Neuronal stem cell (in vitro differentiated cells): ENCODE measurements around the gene ALCAM.

ENCODE experiments used
- DNase-seq: peaks from one replicate; pipeline ENCODE4 v3.0.0-alpha.2; 2013; ENCODE audit warnings: low spot score
- H2AFZ ChIP-seq: one replicate; pipeline ENCODE4 v1.6.1; 2013; ENCODE audit warnings: mild to moderate bottlenecking, low read length, inconsistent platforms
- H2AK5ac ChIP-seq: 2 replicates; pipeline ENCODE4 v1.6.1; 2013; ENCODE audit warnings: low read depth, mild to moderate bottlenecking, inconsistent platforms, low read length, moderate library complexity, mixed read lengths
- H2BK120ac ChIP-seq: 2 replicates; pipeline ENCODE4 v1.6.1; 2013; ENCODE audit warnings: low read depth, mild to moderate bottlenecking, inconsistent platforms, low read length, moderate library complexity, mixed read lengths
- H2BK12ac ChIP-seq: one replicate; pipeline ENCODE4 v1.6.1; 2013; ENCODE audit warnings: low read length, inconsistent platforms
- H2BK15ac ChIP-seq: 2 replicates; pipeline ENCODE4 v1.6.1; 2013; ENCODE audit warnings: mild to moderate bottlenecking, low read length, inconsistent platforms, mixed read lengths
- H2BK5ac ChIP-seq: one replicate; pipeline ENCODE4 v1.6.1; 2013; ENCODE audit warnings: inconsistent platforms, mild to moderate bottlenecking, low read length, moderate library complexity
- H3K14ac ChIP-seq: one replicate; pipeline ENCODE4 v1.6.1; 2013; ENCODE audit warnings: low read length, inconsistent platforms
- H3K18ac ChIP-seq: 2 replicates; pipeline ENCODE4 v1.6.1; 2013; ENCODE audit warnings: low read length, inconsistent platforms
- H3K23ac ChIP-seq: 2 replicates; pipeline ENCODE4 v1.6.1; 2013; ENCODE audit warnings: low read depth, mild to moderate bottlenecking, mixed read lengths, low read length, inconsistent platforms; ENCODE audit not compliant: poor library complexity
- H3K27ac ChIP-seq: replicated peaks from 3 replicates; pipeline ENCODE4 v1.5.1; 2013; ENCODE audit warnings: low read length, inconsistent platforms
- H3K27me3 ChIP-seq, 3 experiments: 2 replicates each; pipeline ENCODE4 v1.6.1; 2013; ENCODE audit warnings: low read length in 3 of 3, mild to moderate bottlenecking in 2 of 3, inconsistent platforms in 1 of 3, low read depth in 1 of 3, mixed read lengths in 1 of 3, moderate library complexity in 1 of 3; ENCODE audit not compliant: control insufficient read depth in 3 of 3, insufficient read depth in 3 of 3
- H3K36me3 ChIP-seq, 2 donors: replicated peaks in 1 of 2; 2 replicates each; pipeline ENCODE4 v1.6.1; 2013; ENCODE audit warnings: low read length in 2 of 2; ENCODE audit not compliant: control insufficient read depth in 2 of 2, insufficient read depth in 2 of 2
- H3K4ac ChIP-seq: 2 replicates; pipeline ENCODE4 v1.6.1; 2013; ENCODE audit warnings: inconsistent platforms, mild to moderate bottlenecking, low read length, moderate library complexity
- H3K4me1 ChIP-seq, 2 donors: 1 replicate in 1 of 2; 2 replicates in 1 of 2; pipeline ENCODE4 v1.6.1; 2013; ENCODE audit warnings: low read length in 2 of 2, low read depth in 1 of 2; ENCODE audit not compliant: control insufficient read depth in 2 of 2, insufficient read depth in 1 of 2
- H3K4me2 ChIP-seq: one replicate; pipeline ENCODE4 v1.6.1; 2013; ENCODE audit warnings: mild to moderate bottlenecking, low read length, inconsistent platforms; ENCODE audit not compliant: insufficient read depth, poor library complexity, severe bottlenecking
- H3K4me3 ChIP-seq, 2 donors: 2 replicates each; pipeline ENCODE4 v1.5.1; 2013; ENCODE audit warnings: low read length in 2 of 2, mild to moderate bottlenecking in 2 of 2, inconsistent platforms in 1 of 2, moderate library complexity in 1 of 2
- H3K79me1 ChIP-seq: one replicate; pipeline ENCODE4 v1.6.1; 2013; ENCODE audit warnings: low read depth, mild to moderate bottlenecking, inconsistent platforms, low read length, moderate library complexity
- H3K9ac ChIP-seq: one replicate; pipeline ENCODE4 v1.6.1; 2013; ENCODE audit warnings: mild to moderate bottlenecking, low read depth, low read length, inconsistent platforms; ENCODE audit not compliant: poor library complexity
- H3K9me3 ChIP-seq, 2 donors: replicated peaks in 1 of 2; 2 replicates each; pipeline versions ENCODE3 to v1.6.1; 2013; ENCODE audit warnings: low read length in 2 of 2, mild to moderate bottlenecking in 2 of 2, inconsistent platforms in 1 of 2, low read depth in 1 of 2, mixed read lengths in 1 of 2, moderate library complexity in 1 of 2; ENCODE audit not compliant: control insufficient read depth in 2 of 2, insufficient read depth in 1 of 2
- H4K8ac ChIP-seq: one replicate; pipeline ENCODE4 v1.6.1; 2013; ENCODE audit warnings: low read depth, mild to moderate bottlenecking, inconsistent platforms, low read length, moderate library complexity
- H4K91ac ChIP-seq: one replicate; pipeline ENCODE4 v1.6.1; 2013; ENCODE audit warnings: low read length, low read depth, mild to moderate bottlenecking, inconsistent platforms; ENCODE audit not compliant: poor library complexity
- WGBS, 2 donors: extraction: QIAGEN DNeasy Blood & Tissue Kit; methylation state at CpG; one replicate each; pipeline ENCODE4 v1.1.7; 2013; ENCODE audit warnings: missing lambda C conversion rate in 2 of 2, mixed read lengths in 1 of 2; ENCODE audit not compliant: insufficient read length in 2 of 2, insufficient replicate concordance in 1 of 2; ENCODE audit errors: extremely low coverage in 2 of 2; 5-methylcytosine and 5-hydroxymethylcytosine counted together

ALCAM gene

DNA sequence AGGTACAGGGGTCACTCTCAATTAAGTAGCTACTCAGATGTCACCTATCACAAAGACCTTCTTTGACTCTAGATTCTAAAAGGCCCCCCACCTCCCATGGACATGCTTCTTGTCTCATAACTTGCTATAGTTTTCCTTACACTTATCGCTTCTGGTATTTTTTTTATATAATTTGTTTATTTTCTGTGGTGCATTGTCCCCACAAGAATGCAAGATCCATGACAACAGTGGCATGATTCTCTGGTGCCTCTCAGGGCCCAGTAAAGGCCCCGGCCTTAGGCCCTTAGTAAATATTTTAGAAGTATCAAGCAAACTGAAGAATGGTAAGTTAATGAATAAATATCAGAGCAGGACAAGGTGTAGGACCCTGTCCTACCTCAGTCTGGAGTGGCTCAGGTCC, 253.5 kb downstream of the ALCAM start:
- no peak overlapping the region for H3K4me2 ChIP-seq
- H3K9ac ChIP-seq: no peak overlapping the region
- H2AK5ac ChIP-seq: no peak overlapping the region
- no peaks in the 10 kb centered on the region for H3K4me1 ChIP-seq
- no peak overlapping the region for H4K8ac ChIP-seq
- no peak overlapping the region for H3K18ac ChIP-seq
- peaks cover 0 to 2% (median 0%) of the 10 kb centered on the region in 3 experiments for H3K27me3 ChIP-seq
- H3K79me1 ChIP-seq: no peaks in the 10 kb centered on the region
- no peak overlapping the region for H3K23ac ChIP-seq
- H3K27ac ChIP-seq: no peak overlapping the region
- H2BK120ac ChIP-seq: no peak overlapping the region
- H3K9me3 ChIP-seq: no peaks in the 10 kb centered on the region
- WGBS, 2 donors: no CpG with 5 or more reads among the region's 2 CpGs
- no peak for DNase-seq
- H3K14ac ChIP-seq: no peak overlapping the region
- no peak overlapping the region for H3K4ac ChIP-seq
- H2BK15ac ChIP-seq: no peak overlapping the region
- no peak overlapping the region for H4K91ac ChIP-seq
- H3K36me3 ChIP-seq: no peaks in the 10 kb centered on the region
- no peak overlapping the region for H3K4me3 ChIP-seq
- no peak overlapping the region for H2AFZ ChIP-seq
- H2BK12ac ChIP-seq: no peak overlapping the region
- no peak overlapping the region for H2BK5ac ChIP-seq

GRCh38 chr3:105622169-105622568, 255.5 kb downstream of the ALCAM start:
- no peaks in the 10 kb centered on the region for H3K9me3 ChIP-seq
- no peak overlapping the region for H3K27ac ChIP-seq
- H3K9ac ChIP-seq: no peak overlapping the region
- H3K4me3 ChIP-seq: no peak overlapping the region
- H2BK120ac ChIP-seq: no peak overlapping the region
- peaks cover 0 to 2% (median 0%) of the 10 kb centered on the region in 3 experiments for H3K27me3 ChIP-seq
- H3K36me3 ChIP-seq: no peaks in the 10 kb centered on the region
- H4K8ac ChIP-seq: no peak overlapping the region
- DNase-seq: no peak
- H2BK5ac ChIP-seq: no peak overlapping the region
- no peaks in the 10 kb centered on the region for H3K4me1 ChIP-seq
- no peak overlapping the region for H4K91ac ChIP-seq
- no peak overlapping the region for H3K4ac ChIP-seq
- H3K14ac ChIP-seq: no peak overlapping the region
- no peak overlapping the region for H2BK12ac ChIP-seq
- no peak overlapping the region for H2AK5ac ChIP-seq
- H3K79me1 ChIP-seq: no peaks in the 10 kb centered on the region
- H2BK15ac ChIP-seq: no peak overlapping the region
- H3K18ac ChIP-seq: no peak overlapping the region
- no peak overlapping the region for H3K23ac ChIP-seq
- H3K4me2 ChIP-seq: no peak overlapping the region
- no peak overlapping the region for H2AFZ ChIP-seq
